ENCODE data around the gene KLF4.

KLF4 gene

GRCh38 chr9:107487521-107488374 lies 1.8 kb downstream of the KLF4 start:
- DNase-seq (ENCODE audit: low read depth) = no peak

GRCh38 chr9:107486674-107487520 lies 2.7 kb downstream of the KLF4 start:
- DNase-seq (ENCODE audit: low read depth) = no peak

GRCh38 chr9:107485458-107486043 lies 4.0 kb downstream of the KLF4 start:
- no peak for DNase-seq (ENCODE audit: low read depth)

GRCh38 chr9:107484117-107484723 lies 5.3 kb downstream of the KLF4 start:
- DNase-seq (ENCODE audit: low read depth) = no peak

- no peak for DNase-seq (ENCODE audit: low read depth)
Measured at GRCh38 chr9:107483666-107484065, 5.9 kb downstream of the KLF4 start.

GRCh38 chr9:107481035-107481434 lies 8.5 kb downstream of the KLF4 start:
- DNase-seq (ENCODE audit: low read depth) = no peak

GRCh38 chr9:107480386-107480789 lies 9.2 kb downstream of the KLF4 start:
- DNase-seq (ENCODE audit: low read depth) = no peak

- DNase-seq (ENCODE audit: low read depth) = no peak
Measured at GRCh38 chr9:107478805-107479204, 10.8 kb downstream of the KLF4 start.

GRCh38 chr9:107474124-107474523 lies 15.4 kb downstream of the KLF4 start:
- no peak for DNase-seq (ENCODE audit: low read depth)

- DNase-seq (ENCODE audit: low read depth) = no peak
Measured at GRCh38 chr9:107472581-107473340, 16.8 kb downstream of the KLF4 start.

GRCh38 chr9:107471552-107471951 lies 18.0 kb downstream of the KLF4 start:
- no peak for DNase-seq (ENCODE audit: low read depth)

- no peak for DNase-seq (ENCODE audit: low read depth)
Measured at GRCh38 chr9:107467416-107467815, 22.2 kb downstream of the KLF4 start.

GRCh38 chr9:107466826-107467225 lies 22.7 kb downstream of the KLF4 start:
- no peak for DNase-seq (ENCODE audit: low read depth)

- no peak for DNase-seq (ENCODE audit: low read depth)
Measured at GRCh38 chr9:107465467-107466451, 23.8 kb downstream of the KLF4 start.

GRCh38 chr9:107464516-107464915 lies 25.1 kb downstream of the KLF4 start:
- no peak for DNase-seq (ENCODE audit: low read depth)

GRCh38 chr9:107462691-107463090 lies 26.9 kb downstream of the KLF4 start:
- no peak for DNase-seq (ENCODE audit: low read depth)

GRCh38 chr9:107460153-107461023 lies 29.2 kb downstream of the KLF4 start:
- DNase-seq (ENCODE audit: low read depth) = no peak

- no peak for DNase-seq (ENCODE audit: low read depth)
Measured at GRCh38 chr9:107455425-107456135, 34.0 kb downstream of the KLF4 start.

GRCh38 chr9:107453479-107453878 lies 36.1 kb downstream of the KLF4 start:
- DNase-seq (ENCODE audit: low read depth) = no peak
